Ishikawa (cell line): ENCODE measurements around the gene ZNF141.

Experiments used
- CEBPB ChIP-seq: IDR thresholded peaks from 2 replicates; pipeline ENCODE4 v1.6.1; 2012
- EP300 ChIP-seq: IDR thresholded peaks from 2 replicates; pipeline ENCODE4 v1.6.1; 2012; ENCODE audit warnings: borderline replicate concordance

GRCh38 chr4:337932-338758 is 531 bp downstream of the ZNF141 start:
- TF ChIP-seq EP300 (no peak), CEBPB (no peak)
